Endothelial cell of hepatic sinusoid (primary cell): Measurements from ENCODE around the gene CTDSP1.

Source experiments
- in situ Hi-C: cut with HindIII; loops from 2 replicates; pipeline ENCODE4 v1.10.0; 2017; ENCODE audit warnings: low sequenced_read_pairs

Gene CTDSP1

DNA sequence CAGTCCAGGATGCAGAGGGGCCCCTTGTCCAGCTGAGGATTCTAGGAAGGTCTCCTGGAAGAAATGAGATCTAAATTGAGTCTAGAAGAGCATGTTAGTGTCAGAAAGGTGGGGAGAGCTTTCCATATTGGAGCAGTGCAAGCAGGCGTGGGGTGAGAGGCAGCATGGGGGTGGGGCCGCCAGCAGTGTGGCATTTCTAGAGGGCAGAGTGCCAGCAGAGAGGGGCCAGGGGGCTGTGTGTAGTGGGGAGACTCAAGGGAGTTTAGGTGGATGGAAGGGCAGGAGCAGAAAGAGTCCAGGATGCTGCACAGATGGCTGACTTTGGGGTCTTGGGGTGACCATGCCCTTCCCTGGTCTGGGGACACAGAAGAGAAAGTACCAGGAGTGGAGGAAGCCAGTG is 21.4 kb downstream of the CTDSP1 start:
- in situ Hi-C loops: no loop called here

DNA sequence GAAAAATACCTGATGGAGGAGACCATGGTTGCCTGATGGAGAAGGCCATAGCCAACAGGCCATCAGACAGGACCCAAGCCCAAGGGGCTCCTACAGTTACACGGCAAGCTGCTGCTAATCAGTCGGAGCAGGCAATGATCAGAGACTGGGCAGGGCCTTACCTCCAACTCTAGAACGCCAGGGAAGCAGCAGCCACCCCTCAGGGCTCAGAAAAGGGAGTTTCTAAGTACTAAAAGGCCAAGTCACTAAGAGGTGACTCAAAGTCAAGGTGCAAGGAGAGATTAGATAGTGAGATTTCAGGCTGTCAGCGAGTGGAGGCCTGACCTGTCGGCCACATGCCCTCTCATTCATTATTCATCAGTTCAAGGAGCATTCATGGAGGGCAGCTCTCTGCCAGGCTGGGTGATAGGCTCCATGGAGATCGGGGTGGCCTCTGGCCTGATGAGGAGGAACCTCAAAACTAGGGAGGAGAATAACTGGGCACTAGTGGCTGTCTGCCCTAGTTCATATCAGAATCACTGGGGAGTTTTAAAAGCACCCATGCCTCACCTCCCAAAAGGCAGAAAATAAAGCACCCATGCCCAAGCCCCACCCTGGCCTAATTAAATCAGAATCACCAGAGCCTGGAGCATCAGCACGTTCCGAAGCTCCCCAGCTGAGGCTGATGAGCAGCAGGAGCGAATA is 22.9 kb downstream of the CTDSP1 start:
- in situ Hi-C loops: no loop called here

DNA sequence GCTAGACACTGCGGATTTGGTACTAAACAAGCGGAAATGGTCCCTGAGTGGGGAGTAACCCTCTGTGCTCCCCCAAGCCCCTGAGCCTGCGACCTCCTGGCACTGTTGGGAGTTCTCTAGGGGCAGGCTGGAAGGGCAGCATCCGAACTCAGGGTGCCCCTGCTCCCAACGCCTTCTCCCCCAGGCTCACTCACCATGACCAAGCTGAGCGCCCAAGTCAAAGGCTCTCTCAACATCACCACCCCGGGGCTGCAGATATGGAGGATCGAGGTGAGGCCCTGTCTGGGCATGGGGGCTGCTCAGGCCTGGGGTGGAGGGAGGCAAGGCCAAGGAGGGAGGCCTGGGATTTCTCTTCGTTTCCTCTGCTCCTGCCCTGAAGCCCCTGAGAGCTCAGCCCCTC is 23.9 kb downstream of the CTDSP1 start:
- in situ Hi-C loops: no loop called here

DNA sequence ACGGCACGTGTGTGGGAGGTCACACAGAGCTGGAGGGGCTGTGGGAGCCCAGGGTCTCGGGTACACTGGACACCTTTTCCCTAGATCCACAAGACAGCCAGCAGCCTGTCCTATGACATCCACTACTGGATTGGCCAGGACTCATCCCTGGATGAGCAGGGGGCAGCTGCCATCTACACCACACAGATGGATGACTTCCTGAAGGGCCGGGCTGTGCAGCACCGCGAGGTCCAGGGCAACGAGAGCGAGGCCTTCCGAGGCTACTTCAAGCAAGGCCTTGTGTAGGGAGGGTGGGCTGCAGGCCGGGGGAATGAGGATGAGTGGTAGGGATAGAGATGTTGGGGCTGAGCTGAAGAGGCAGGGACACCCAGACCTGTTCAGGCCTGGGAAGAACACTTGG is 25.9 kb downstream of the CTDSP1 start:
- in situ Hi-C loops: no loop called here

DNA sequence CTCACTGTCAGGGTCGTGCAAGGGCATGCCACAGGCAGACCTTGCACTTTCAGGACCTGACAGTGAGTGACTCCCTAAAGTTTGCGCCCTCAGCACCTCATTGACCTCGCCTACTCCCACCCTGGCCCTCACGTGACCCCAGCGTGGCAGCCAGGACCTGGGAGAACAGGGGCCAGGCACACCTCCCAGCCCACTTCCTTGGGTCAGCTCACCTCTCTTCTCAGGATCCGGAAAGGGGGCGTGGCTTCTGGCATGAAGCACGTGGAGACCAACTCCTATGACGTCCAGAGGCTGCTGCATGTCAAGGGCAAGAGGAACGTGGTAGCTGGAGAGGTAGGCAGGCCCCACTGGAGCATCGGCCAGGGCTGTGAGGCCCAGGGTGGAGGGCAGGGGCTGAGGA is 28.1 kb downstream of the CTDSP1 start:
- in situ Hi-C loops: no loop called here

DNA sequence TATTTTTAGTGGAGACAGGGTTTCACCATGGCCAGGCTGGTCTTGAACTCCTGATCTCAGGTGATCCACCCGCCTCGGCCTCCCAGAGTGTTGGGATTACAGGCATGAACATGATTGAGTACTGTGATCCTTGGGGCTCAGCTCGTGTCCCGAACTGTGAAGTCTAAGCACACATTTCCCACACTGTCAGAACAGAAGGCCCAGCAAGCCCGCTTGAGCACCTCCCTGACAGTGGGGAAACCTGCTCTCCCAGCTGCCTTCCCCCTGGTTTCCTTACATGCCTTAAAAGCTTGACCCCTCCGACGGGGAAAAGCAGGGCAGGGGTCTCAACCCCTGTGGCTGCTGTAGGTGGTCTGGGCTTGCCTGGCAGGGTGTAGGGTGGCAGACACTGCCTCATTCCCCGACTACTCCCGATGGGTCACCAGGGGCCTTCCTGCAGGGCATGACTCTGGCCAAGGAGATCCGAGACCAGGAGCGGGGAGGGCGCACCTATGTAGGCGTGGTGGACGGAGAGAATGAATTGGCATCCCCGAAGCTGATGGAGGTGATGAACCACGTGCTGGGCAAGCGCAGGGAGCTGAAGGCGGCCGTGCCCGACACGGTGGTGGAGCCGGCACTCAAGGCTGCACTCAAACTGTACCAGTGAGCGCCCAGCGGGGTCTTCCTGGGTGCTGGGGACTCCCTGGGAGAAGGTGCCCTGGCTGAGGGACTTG is 29.3 kb downstream of the CTDSP1 start:
- in situ Hi-C loops: no loop called here

GRCh38 chr2:218429911-218430692 is 30.4 kb downstream of the CTDSP1 start:
- in situ Hi-C loops: no loop called here

- in situ Hi-C loops: no loop called here
These were observed 31.1 kb downstream of the CTDSP1 start for GRCh38 chr2:218430721-218431120.

GRCh38 chr2:218431878-218432277 is 32.2 kb downstream of the CTDSP1 start:
- in situ Hi-C loops: no loop called here

DNA sequence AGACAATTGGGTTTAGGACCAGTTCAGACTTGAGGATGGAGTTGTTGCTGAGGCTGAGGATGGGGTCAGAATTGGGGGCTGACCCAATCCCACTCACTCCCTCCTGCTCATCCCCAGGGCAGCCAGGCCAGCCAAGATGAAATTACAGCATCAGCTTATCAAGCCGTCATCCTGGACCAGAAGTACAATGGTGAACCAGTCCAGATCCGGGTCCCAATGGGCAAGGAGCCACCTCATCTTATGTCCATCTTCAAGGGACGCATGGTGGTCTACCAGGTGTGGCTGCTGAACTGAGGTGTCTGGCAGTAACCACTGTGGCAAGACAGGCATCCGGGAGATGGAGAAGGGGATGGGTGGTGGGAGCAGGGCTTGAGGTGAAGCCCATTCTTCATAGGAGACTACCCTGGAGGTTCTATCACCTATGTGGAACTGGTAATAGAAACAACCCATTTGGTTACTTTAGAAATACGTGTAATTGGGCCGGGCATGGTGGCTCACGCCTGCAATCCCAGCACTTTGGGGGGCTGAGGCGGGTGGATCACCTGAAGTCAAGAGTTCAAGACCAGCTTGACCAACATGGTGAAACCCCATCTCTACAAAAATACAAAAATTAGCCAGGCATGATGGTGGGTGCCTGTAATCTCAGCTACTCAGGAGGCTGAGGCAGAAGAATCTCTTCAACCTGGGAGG is 33.2 kb downstream of the CTDSP1 start:
- in situ Hi-C loops: no loop called here

DNA sequence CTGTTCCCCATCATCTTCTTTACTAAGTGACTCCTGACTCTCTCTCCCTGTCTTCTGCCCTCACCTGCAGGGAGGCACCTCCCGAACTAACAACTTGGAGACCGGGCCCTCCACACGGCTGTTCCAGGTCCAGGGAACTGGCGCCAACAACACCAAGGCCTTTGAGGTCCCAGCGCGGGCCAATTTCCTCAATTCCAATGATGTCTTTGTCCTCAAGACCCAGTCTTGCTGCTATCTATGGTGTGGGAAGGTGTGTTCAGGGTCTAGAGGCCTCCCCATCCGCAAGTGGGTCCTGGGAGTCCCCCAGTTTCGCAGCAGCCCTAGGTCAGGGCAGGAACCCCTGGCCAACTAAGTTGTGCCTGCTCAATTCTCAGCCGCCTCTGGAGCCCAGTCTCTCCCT is 34.8 kb downstream of the CTDSP1 start:
- in situ Hi-C loops: no loop called here

DNA sequence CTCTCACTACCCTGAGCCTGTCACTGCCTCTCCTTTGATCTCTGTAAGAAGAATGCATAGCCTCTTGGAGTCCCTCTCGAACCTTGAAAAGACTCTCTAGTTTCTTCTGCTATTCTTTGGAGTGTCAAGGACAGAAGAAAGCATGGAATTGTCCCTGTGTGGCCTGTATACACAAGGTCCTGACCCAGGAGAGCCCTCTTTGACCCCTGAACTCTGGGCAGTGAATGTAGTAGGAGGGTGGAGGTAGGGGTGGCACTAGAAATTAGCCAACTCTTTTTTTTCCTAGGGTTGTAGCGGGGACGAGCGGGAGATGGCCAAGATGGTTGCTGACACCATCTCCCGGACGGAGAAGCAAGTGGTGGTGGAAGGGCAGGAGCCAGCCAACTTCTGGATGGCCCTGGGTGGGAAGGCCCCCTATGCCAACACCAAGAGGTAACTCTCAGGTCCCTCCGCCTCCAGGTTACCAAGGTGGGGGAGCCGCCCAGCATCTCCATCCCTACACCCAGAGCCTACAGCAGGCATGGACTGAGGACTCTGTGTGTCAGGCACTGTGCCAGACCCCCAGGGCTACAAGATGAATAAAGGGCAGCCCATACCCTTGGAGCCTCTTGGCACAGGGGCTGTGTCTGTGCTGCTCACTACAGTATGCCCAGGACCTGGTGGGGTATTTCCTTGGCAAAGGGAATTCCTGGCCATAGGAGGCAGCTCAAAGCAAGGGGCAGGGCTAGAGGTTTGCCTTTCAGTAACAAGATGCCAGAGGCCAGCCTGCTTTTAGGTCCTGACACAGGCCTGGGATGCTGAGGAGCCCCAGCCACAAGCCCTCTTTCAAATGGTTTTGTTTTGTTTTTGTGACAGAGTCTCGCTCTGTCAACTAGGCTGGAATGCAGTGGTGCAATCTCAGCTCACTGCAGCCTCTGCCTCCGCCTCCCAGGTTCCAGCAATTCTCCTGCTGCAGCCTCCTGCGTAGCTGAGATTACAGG is 35.6 kb downstream of the CTDSP1 start:
- in situ Hi-C loops: no loop called here

- in situ Hi-C loops: no loop called here
These were observed 37.3 kb downstream of the CTDSP1 start for GRCh38 chr2:218436992-218437391.

DNA sequence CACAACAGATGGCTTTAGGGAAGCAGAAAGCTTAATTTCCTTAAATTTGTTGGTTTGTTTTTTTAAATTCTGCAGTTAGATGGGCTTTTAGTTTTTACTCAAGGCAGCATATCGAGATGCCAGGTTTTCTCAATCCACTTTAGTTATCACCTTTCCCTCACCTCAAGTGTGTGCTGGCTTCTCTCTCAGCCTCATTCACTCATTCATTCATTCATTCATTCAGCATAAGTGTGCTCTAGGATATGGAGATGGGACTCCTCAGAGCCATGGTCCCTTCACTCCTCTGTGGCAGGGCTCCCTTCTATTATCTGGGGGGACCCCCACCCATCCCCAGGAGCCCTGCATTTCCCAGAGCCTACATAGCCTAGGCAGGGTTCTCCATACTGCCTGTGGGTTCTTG is 38.3 kb downstream of the CTDSP1 start:
- in situ Hi-C loops: no loop called here

- in situ Hi-C loops: no loop called here
These were observed 38.9 kb downstream of the CTDSP1 start for GRCh38 chr2:218438596-218438995.

DNA sequence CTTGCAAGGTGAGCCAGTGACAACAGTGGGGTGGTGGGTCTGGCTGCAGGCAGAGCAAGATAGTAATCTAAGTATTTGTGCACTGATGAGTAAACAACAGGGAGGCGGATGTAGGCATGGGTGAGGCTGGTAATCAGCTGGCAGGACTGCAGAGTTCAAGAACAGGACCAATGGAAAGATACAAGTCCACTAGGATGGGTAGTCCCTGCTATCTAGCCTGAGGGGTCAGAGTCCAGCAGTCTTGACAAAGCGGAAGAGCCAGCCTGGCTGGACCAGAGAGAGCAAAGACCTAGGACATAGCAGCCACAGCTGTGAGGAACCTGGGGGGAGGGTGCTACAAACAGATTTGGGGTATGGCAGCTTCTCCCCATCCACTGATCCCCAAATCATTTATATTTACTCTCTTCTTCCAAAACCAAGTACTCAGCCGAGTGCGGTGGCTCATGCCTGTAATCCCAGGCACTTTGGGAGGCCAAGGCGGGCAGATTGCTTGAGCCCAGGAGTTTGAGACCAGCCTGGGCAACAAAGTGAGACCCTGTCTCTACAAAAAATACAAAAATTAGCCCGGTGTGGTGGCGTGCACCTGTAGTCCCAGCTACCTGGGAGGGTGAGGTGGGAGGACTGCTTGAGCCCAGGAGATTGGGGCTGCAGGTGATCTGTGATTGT is 45.2 kb downstream of the CTDSP1 start:
- in situ Hi-C loops: no loop called here

GRCh38 chr2:218445602-218446001 is 45.9 kb downstream of the CTDSP1 start:
- in situ Hi-C loops: no loop called here

- in situ Hi-C loops: no loop called here
These were observed 46.9 kb downstream of the CTDSP1 start for GRCh38 chr2:218446547-218446946.

- in situ Hi-C loops: no loop called here
These were observed 47.4 kb downstream of the CTDSP1 start for GRCh38 chr2:218447072-218447471.

GRCh38 chr2:218448934-218449333 is 49.3 kb downstream of the CTDSP1 start:
- in situ Hi-C loops: no loop called here
